Activated CD4-positive, alpha-beta T cell treated with anti-CD3 and anti-CD28 coated beads, Interleukin-2, amount 50 U/mL, for 4 hours (primary cell): ENCODE data around the gene ALPL.

Experiments
- DNase-seq, 2 experiments: peaks; one replicate each; pipeline ENCODE4 v3.0.0-alpha.2; 2020

Gene ALPL

GRCh38 chr1:21532496-21532895 lies 23.3 kb downstream of the ALPL start:
- no peak for DNase-seq

- no peak for DNase-seq
Observed at GRCh38 chr1:21532992-21533534, 23.8 kb downstream of the ALPL start.

GRCh38 chr1:21534146-21534545 lies 24.9 kb downstream of the ALPL start:
- DNase-seq = no peak

GRCh38 chr1:21534674-21535378 lies 25.6 kb downstream of the ALPL start:
- DNase-seq = no peak

- no peak for DNase-seq
Observed at GRCh38 chr1:21536218-21536617, 27.0 kb downstream of the ALPL start.

GRCh38 chr1:21537511-21537931 lies 28.3 kb downstream of the ALPL start:
- no peak for DNase-seq

- no peak for DNase-seq
Observed at GRCh38 chr1:21537932-21538630, 28.9 kb downstream of the ALPL start.

- DNase-seq = no peak
Observed at GRCh38 chr1:21539933-21540332, 30.7 kb downstream of the ALPL start.

GRCh38 chr1:21541329-21541728 lies 32.1 kb downstream of the ALPL start:
- DNase-seq = no peak

GRCh38 chr1:21541835-21542234 lies 32.6 kb downstream of the ALPL start:
- DNase-seq = no peak

- DNase-seq = no peak
Observed at GRCh38 chr1:21543598-21543997, 34.4 kb downstream of the ALPL start.

GRCh38 chr1:21544095-21544494 lies 34.9 kb downstream of the ALPL start:
- no peak for DNase-seq

- DNase-seq = no peak
Observed at GRCh38 chr1:21546122-21546825, 37.1 kb downstream of the ALPL start.

- DNase-seq = no peak
Observed at GRCh38 chr1:21547876-21548275, 38.7 kb downstream of the ALPL start.

GRCh38 chr1:21550097-21550496 lies 40.9 kb downstream of the ALPL start:
- DNase-seq = no peak

GRCh38 chr1:21550866-21551475 lies 41.7 kb downstream of the ALPL start:
- DNase-seq = no peak

GRCh38 chr1:21552715-21553114 lies 43.5 kb downstream of the ALPL start:
- no peak for DNase-seq

- DNase-seq = no peak
Observed at GRCh38 chr1:21553116-21553926, 44.1 kb downstream of the ALPL start.

GRCh38 chr1:21559788-21560567 lies 50.8 kb downstream of the ALPL start:
- no peak for DNase-seq

- DNase-seq = no peak
Observed at GRCh38 chr1:21560916-21561638, 51.9 kb downstream of the ALPL start.

GRCh38 chr1:21562896-21563295 lies 53.7 kb downstream of the ALPL start:
- no peak for DNase-seq
